Femur (tissue), 1 donor: ENCODE data around the gene KCNH1.

Source experiments
- DNase-seq: peaks from one replicate; pipeline ENCODE4 v3.0.0-alpha.2; 2017

KCNH1 gene

DNA sequence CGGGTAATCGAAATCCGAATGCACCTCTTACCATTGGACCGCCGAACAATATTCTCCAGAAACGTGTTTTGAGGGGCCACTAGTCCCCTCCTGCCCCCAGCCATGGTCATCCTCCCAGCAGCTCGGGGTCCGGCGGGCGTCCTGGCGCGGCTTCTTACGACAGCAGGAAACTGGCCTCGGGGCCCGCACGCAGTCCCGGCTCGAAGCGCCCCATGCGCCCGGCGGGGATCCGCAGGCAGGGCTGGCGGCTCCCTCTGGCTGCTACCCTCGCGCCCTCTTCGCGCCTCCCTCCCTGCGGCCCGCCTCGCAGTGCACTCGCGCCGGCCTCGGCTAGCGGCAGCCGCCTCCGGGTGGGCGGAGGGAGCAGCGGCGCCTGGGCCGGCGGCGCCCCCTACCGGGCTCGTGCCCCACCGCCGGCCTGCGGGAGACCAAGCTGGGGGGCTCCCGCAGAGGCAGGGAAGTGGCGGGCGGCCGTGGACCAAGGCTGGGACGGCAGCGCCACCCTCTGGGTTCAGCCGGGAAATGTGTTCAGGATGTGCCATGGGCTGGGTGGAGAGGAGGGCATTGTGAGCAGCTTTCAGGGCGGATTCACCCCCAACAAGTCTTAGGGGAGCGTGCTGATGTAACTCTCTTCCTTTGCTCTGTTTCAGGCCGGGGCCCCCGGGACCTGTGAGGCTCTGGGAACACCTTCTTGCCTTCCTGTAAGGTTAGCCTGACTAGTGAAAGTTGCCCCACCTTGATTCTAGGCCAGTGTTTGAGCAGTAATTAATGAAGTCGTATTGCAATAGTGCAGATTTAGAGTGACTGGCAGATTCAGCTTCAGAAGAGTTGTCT is at the start of gene KCNH1:
TSS of gene KCNH1 (minus strand) at position 313 of the 834 bp plus-strand sequence. CDS start at position 110, 203 bp downstream.
- DNase-seq = peak; percentile 90

- no peak for DNase-seq
Measured at GRCh38 chr1:211182746-211183145, 48.8 kb upstream of the KCNH1 start.

GRCh38 chr1:211174375-211174774 is 40.4 kb upstream of the KCNH1 start:
- DNase-seq = no peak

GRCh38 chr1:211172657-211173056 is 38.7 kb upstream of the KCNH1 start:
- DNase-seq = no peak

GRCh38 chr1:211169353-211169752 is 35.4 kb upstream of the KCNH1 start:
- DNase-seq = no peak

- no peak for DNase-seq
Measured at GRCh38 chr1:211158866-211159265, 24.9 kb upstream of the KCNH1 start.

- DNase-seq = no peak
Measured at GRCh38 chr1:211155040-211155439, 21.1 kb upstream of the KCNH1 start.

DNA sequence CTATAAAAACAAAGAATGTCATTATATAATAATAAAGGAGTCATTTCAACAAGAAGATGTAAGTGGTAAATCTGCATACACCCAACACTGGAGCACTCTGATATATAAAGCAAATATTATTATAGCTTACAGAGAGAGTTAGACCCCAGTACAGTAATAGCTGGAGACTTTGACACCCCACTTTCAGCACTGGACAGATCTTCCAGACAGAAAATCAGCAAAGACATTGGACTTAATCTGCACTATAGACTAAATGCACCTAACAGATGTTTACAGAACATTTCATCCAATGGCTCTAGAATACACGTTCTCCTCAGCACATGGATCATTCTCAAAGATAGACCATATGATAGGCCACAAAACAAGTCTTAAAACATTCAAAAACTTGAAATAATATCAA is 20.0 kb upstream of the KCNH1 start:
- no peak for DNase-seq

DNA sequence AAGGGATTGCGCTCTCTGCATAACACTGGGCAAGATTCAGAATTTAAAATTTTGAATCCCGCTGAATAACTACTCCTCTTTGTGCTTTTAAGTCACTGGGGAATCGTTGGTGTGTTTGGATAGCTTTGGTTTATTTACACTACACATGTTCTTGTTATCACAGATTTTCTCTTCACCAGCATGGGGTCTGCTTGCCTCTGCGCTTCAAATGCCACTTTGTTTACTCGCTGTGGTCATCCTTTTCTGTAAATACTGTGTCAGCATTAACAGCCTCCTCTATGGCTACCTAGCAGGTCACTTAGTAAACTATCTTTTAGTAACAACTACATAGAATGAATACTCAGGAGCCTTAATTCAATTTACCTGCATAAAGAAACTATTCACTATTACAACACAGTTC is 14.4 kb upstream of the KCNH1 start:
- no peak for DNase-seq

DNA sequence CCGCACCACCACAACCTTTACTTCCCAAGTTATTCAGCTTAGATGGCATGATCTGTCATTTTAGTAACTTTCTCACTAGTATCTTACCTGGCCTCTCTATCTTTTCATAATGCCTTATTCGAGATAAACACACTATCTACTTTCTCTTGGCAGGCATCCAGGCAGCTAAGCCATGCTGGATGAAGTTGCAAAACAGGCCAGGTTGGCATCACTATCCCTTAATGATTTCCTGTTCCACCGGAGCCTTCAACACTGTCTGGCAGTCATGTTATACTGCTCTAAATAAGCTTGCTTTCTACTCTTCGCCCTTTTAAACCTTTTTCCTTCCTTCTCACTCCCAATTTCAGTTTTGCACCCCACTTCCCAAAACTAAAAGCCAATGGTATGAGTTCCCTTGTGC is 12.0 kb upstream of the KCNH1 start:
- DNase-seq = no peak

GRCh38 chr1:211135342-211135950 is 1.5 kb upstream of the KCNH1 start:
- DNase-seq = no peak

DNA sequence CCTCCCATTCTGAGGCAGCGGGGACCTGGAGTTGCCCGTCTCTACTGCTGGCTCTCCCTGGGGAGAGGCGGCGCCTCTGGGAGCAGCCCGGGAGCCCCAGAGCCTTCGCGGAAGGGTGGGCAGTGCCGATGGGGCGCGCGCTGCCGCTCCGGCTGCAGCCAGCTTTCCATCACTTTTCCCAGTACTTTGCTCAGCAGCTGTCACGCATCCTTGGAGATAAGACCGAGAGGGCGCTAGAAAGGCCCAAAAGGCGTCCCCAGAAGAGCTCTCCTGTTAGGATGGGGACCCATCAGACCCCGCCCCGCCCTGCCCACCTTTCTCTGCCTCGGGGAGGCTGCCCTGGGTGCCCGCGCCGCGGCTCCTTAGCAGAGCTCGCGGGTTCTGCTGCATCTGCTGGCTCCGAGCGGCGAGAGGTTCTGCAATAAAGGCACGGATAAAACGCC is 534 bp downstream of the KCNH1 start:
- DNase-seq = peak; percentile 21

- DNase-seq = no peak
Measured at GRCh38 chr1:211132721-211133392, 1.1 kb downstream of the KCNH1 start.

DNA sequence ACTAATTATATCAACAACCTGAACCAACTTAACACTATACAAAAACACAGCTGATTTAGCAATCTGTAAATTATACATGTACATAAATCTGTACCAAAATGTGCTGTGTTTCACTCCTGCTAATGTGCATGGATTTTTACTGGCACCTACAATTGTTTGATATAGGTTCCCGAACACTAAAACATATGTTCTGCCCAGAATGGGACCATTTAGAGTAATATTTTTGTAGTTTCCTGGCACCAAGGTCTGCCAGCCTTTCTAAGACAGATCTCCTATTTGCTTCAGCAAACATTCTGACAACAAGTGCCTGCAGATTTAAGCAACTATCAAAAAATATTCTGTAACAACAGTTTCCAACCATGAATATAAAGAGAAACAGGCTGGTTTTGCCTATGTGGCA is 4.2 kb downstream of the KCNH1 start:
- DNase-seq = no peak

- no peak for DNase-seq
Measured at GRCh38 chr1:211127166-211127565, 6.8 kb downstream of the KCNH1 start.

GRCh38 chr1:211126622-211127021 is 7.3 kb downstream of the KCNH1 start:
- DNase-seq = no peak

DNA sequence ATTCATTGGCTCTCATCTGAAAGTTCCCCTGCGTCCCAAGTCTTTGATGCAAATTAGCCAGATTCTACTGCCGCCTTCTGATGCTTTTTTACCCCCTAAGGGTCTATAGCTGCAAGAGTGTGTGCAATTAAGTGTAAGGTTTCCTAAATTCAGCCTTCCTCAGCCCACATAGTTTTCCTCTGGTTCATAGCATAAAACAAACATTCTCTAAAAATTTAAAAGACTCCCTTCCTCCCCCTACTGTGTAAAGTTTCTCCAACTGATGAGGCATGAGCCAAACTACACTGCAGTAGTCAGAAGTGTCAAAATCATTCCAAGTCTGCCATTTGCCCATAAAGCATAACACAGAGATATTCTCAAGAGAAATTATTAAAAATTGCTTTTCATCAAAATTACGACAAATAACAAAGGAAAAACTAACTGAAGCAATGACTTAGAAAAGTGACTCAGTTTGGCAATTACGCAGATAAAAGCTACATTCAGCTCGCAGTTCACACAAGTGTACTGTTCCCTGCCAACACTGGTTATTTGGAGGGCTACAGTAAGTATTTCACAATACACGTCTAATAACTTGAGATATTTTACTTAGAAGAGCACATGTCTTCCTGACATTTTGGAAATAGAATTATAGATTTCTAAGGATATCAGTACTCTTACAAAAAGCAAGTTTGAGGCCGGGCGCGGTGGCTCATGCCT is 15.4 kb downstream of the KCNH1 start:
- DNase-seq = no peak

GRCh38 chr1:211114446-211114845 is 19.5 kb downstream of the KCNH1 start:
- DNase-seq = no peak

GRCh38 chr1:211113566-211113965 is 20.4 kb downstream of the KCNH1 start:
- DNase-seq = no peak

DNA sequence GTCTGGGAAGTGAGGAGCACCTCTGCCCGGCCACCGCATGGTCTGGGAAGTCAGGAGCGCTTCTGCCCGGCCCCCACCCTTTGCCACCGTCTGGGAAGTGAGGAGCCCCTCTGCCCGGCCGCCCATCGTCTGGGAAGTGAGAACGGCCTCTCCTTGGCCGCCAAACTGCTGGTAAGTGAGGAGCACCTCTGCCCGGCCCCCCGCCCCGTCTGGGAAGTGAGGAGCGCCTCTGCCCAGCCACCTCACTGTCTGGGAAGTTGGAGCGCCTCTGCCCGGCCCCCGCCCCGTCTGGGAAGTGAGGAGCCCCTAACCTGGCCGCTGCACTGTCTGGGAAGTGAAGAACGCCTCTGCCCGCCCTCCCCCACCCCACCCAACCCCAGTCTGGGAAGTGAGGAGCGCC is 22.6 kb downstream of the KCNH1 start:
- DNase-seq = no peak

DNA sequence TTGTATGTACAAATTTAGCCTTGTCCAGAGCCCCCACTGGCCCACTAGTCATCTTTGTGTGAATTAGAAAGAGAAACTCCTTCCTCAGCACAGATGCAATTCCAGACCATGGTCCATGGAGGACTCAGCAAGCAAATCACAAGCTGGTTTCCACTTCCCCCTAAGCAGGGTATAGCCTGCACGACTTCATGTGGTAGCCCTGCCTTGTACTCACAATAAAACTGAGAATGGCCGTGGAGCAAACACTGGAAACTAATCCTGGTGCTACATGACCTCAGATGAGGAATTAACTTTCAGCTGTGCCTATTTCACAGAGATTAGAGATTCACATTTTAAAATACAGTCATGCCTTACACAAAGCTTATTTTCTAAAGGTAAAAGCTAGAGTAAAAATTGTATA is 32.5 kb downstream of the KCNH1 start:
- DNase-seq = no peak

DNA sequence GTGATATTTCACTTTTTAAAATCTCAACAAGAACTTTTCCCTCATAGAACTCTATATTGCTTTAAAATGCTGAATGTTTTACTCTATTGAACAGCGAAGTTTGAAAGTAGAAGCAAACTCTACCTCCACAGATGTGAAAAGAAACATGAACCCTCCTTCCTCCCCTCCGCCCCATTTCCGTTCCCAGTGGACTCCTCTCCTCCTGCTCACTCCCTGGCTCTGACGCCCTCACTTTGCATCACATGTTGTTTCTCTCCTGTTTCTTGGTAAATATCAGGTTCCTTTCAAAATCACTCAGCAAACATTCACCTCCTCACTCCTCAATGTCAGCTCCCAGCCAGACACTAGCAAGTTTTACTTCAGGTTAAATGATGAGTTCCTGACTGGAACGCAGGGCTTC is 34.6 kb downstream of the KCNH1 start:
- DNase-seq = no peak

DNA sequence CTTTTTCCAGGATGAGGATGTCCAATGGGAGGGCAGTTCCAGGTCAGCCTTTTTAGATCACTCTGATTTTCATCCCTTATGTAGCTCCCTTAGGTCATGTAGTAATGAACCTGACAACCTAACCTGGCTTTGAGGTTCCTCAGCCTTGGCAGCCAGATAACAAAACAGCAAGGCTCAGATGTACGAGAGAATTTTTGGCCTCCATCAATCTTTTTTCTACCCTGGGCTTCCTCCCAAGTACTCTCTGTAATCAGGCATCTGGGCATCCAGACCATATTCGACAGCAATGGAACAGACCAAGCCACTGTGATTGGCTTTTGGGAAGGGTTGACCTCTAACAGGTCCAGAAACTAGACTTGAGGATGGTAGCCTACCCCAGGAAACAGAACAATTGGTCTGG is 38.6 kb downstream of the KCNH1 start:
- DNase-seq = no peak
